H1 (cell line): Measurements from ENCODE around the gene PKMYT1. TPM values are rescaled to one million over a fixed set of nuclear protein-coding genes. Genes with fewer than 3 reads are reported as not detected.

Source experiments
- CTCF ChIA-PET: fragments of 300-600 bp; sonication (Branson Sonifier 250); formaldehyde crosslinking; loops from one replicate; lab custom pipeline; 2021; ENCODE audit not compliant: partially characterized antibody; lab: Charles Lee
- POLR2A ChIA-PET: fragments of 300-600 bp; sonication (Branson Sonifier 250); formaldehyde crosslinking; loops from one replicate; lab custom pipeline; 2021; ENCODE audit warnings: inconsistent platforms; ENCODE audit not compliant: partially characterized antibody; lab: Charles Lee
- DNase-seq, 2 experiments: peaks; one replicate each; pipeline versions ENCODE4 v3.0.0 to v3.0.0-alpha.2; 2010 to 2022; ENCODE audit warnings: low spot score in 2 of 2, low read depth in 1 of 2, mixed read lengths in 1 of 2
- FAIRE-seq: peaks from 2 replicates; lab custom pipeline; 2011; peaks lifted over from hg19 to GRCh38; lab: Jason Lieb, UNC
- H2AFZ ChIP-seq: 2 replicates; pipeline ENCODE4 v1.8.1; 2012; ENCODE audit warnings: low read length, inconsistent platforms
- H2AK5ac ChIP-seq: 2 replicates; pipeline ENCODE4 v1.6.1; 2013; ENCODE audit warnings: low read depth, low read length
- H2BK120ac ChIP-seq: replicated peaks from 2 replicates; pipeline ENCODE3; 2013; ENCODE audit warnings: low read depth, low read length, inconsistent platforms
- H2BK12ac ChIP-seq: 2 replicates; pipeline ENCODE4 v1.6.1; 2013; ENCODE audit warnings: low read depth, low read length
- H2BK15ac ChIP-seq: 2 replicates; pipeline ENCODE4 v1.6.1; 2013; ENCODE audit warnings: low read length
- H2BK20ac ChIP-seq: 2 replicates; pipeline ENCODE4 v1.6.1; 2013; ENCODE audit warnings: low read length
- H2BK5ac ChIP-seq: 2 replicates; pipeline ENCODE4 v1.6.1; 2013; ENCODE audit warnings: low read depth, low read length
- H3K14ac ChIP-seq: 2 replicates; pipeline ENCODE4 v1.6.1; 2013; ENCODE audit warnings: inconsistent platforms; ENCODE audit not compliant: insufficient read length
- H3K18ac ChIP-seq: 2 replicates; pipeline ENCODE4 v1.6.1; 2013; ENCODE audit warnings: low read length; ENCODE audit errors: extremely low read depth
- H3K23ac ChIP-seq: 2 replicates; pipeline ENCODE4 v1.6.1; 2013; ENCODE audit warnings: inconsistent platforms; ENCODE audit not compliant: insufficient read length
- H3K23me2 ChIP-seq: 2 replicates; pipeline ENCODE4 v1.6.1; 2013; ENCODE audit warnings: low read depth, low read length
- H3K27ac ChIP-seq: 2 replicates; pipeline ENCODE4 v1.6.1; 2011; ENCODE audit warnings: low read depth, low read length, inconsistent platforms
- H3K27me3 ChIP-seq, 4 experiments: replicated peaks in 1 of 4; 1 replicate in 1 of 4; 2 replicates in 3 of 4; pipeline versions ENCODE4 v1.6.1 to v1.8.1; 2011 to 2013; ENCODE audit warnings: low read length in 3 of 4, mild to moderate bottlenecking in 3 of 4, inconsistent platforms in 2 of 4, mixed read lengths in 2 of 4, moderate library complexity in 1 of 4; ENCODE audit not compliant: control insufficient read depth in 3 of 4, insufficient read depth in 3 of 4; ENCODE audit errors: extremely low read depth in 1 of 4
- H3K36me3 ChIP-seq, 4 experiments: 2 replicates each; pipeline versions ENCODE4 v1.6.1 to v1.8.1; 2011 to 2013; ENCODE audit warnings: mild to moderate bottlenecking in 4 of 4, low read length in 3 of 4, moderate library complexity in 2 of 4, control low read depth in 1 of 4, inconsistent platforms in 1 of 4; ENCODE audit not compliant: insufficient read depth in 4 of 4, control insufficient read depth in 2 of 4
- H3K4ac ChIP-seq: replicated peaks from 2 replicates; pipeline ENCODE3; 2013; ENCODE audit warnings: low read length, low read depth, mixed read lengths, inconsistent platforms; ENCODE audit not compliant: insufficient read length
- H3K4me1 ChIP-seq, 4 experiments: replicated peaks in 1 of 4; 1 replicate in 1 of 4; 2 replicates in 3 of 4; pipeline versions ENCODE4 v1.6.1 to v1.8.1; 2011 to 2013; ENCODE audit warnings: low read length in 3 of 4, inconsistent platforms in 2 of 4, mixed read lengths in 1 of 4; ENCODE audit not compliant: insufficient read depth in 4 of 4, control insufficient read depth in 3 of 4
- H3K4me2 ChIP-seq, 2 experiments: 2 replicates each; pipeline versions ENCODE4 v1.6.1 to v1.8.1; 2011 to 2013; ENCODE audit warnings: low read depth in 2 of 2, low read length in 2 of 2, control low read depth in 1 of 2, inconsistent platforms in 1 of 2, mild to moderate bottlenecking in 1 of 2; ENCODE audit not compliant: insufficient read depth in 1 of 2
- H3K4me3 ChIP-seq, 4 experiments: fragments of 200-600, 300-600 bp in 1 of 4; sonication (generic), shearing (Covaris generic), sonication (Bioruptor Twin) in 1 of 4; 2 replicates each; pipeline versions ENCODE4 v1.5.1 to v1.8.1; 2011 to 2016; ENCODE audit warnings: low read length in 4 of 4, low read depth in 3 of 4, control low read depth in 2 of 4, inconsistent platforms in 2 of 4, mild to moderate bottlenecking in 2 of 4, mixed read lengths in 1 of 4, moderate library complexity in 1 of 4; ENCODE audit not compliant: insufficient read depth in 2 of 4; ENCODE audit errors: extremely low read depth in 1 of 4
- H3K56ac ChIP-seq: replicated peaks from 2 replicates; pipeline ENCODE3; 2013; ENCODE audit warnings: low read depth, mild to moderate bottlenecking, mixed read lengths, low read length, inconsistent platforms; ENCODE audit not compliant: insufficient read length
- H3K79me1 ChIP-seq: 2 replicates; pipeline ENCODE4 v1.6.1; 2013; ENCODE audit warnings: low read depth, low read length, control low read depth
- H3K79me2 ChIP-seq, 2 experiments: 2 replicates each; pipeline versions ENCODE4 v1.6.1 to v1.8.1; 2012 to 2013; ENCODE audit warnings: low read length in 2 of 2, mild to moderate bottlenecking in 2 of 2, inconsistent platforms in 1 of 2; ENCODE audit not compliant: insufficient read depth in 2 of 2, control insufficient read depth in 1 of 2
- H3K9ac ChIP-seq, 4 experiments: replicated peaks in 1 of 4; 1 replicate in 1 of 4; 2 replicates in 3 of 4; pipeline versions ENCODE4 v1.6.1 to v1.8.1; 2011 to 2013; ENCODE audit warnings: low read depth in 3 of 4, low read length in 3 of 4, control low read depth in 2 of 4, mild to moderate bottlenecking in 2 of 4, moderate library complexity in 2 of 4, inconsistent platforms in 1 of 4; ENCODE audit errors: extremely low read depth in 1 of 4
- H3K9me3 ChIP-seq, 2 experiments: 2 replicates each; pipeline versions ENCODE4 v1.6.1 to v1.8.1; 2012 to 2013; ENCODE audit warnings: mild to moderate bottlenecking in 2 of 2, moderate library complexity in 2 of 2, control low read depth in 1 of 2, inconsistent platforms in 1 of 2, low read depth in 1 of 2, low read length in 1 of 2, mixed read lengths in 1 of 2; ENCODE audit not compliant: insufficient read depth in 2 of 2
- H4K20me1 ChIP-seq, 2 experiments: replicated peaks in 1 of 2; 2 replicates each; pipeline versions ENCODE3 to v1.8.1; 2011 to 2013; ENCODE audit warnings: inconsistent platforms in 2 of 2, low read length in 2 of 2, mild to moderate bottlenecking in 1 of 2; ENCODE audit not compliant: insufficient read depth in 2 of 2, control insufficient read depth in 1 of 2
- H4K5ac ChIP-seq: 2 replicates; pipeline ENCODE4 v1.6.1; 2013; ENCODE audit warnings: low read length, low read depth, mixed read lengths, inconsistent platforms; ENCODE audit not compliant: insufficient read length
- H4K8ac ChIP-seq: 2 replicates; pipeline ENCODE4 v1.8.0; 2013; ENCODE audit warnings: mild to moderate bottlenecking, moderate library complexity, low read length, inconsistent platforms; ENCODE audit not compliant: insufficient read depth; ENCODE audit errors: extremely low read depth
- H4K91ac ChIP-seq: replicated peaks from 2 replicates; pipeline ENCODE3; 2013; ENCODE audit warnings: low read length, mixed read lengths, inconsistent platforms; ENCODE audit not compliant: insufficient read length
- ASH2L ChIP-seq: fragments of 200-600, 300-600 bp; sonication (generic); IDR thresholded peaks from one replicate; pipeline ENCODE4 v1.7.1; 2017; ENCODE audit warnings: low read length
- CBX8 ChIP-seq: fragments of 300-800, 300-1000 bp; sonication (generic); IDR thresholded peaks from 2 replicates; pipeline ENCODE4 v1.7.1; 2016; ENCODE audit warnings: low read depth, low read length, borderline replicate concordance
- CHD2 ChIP-seq: IDR thresholded peaks from 2 replicates; pipeline ENCODE4 v1.6.1; 2012; ENCODE audit warnings: low read length, improper control_type of control experiment
- JUN ChIP-seq: IDR thresholded peaks from 2 replicates; pipeline ENCODE4 v1.6.1; 2011; ENCODE audit warnings: low read depth, mild to moderate bottlenecking, improper control_type of control experiment, low read length
- JUND ChIP-seq: IDR thresholded peaks from 2 replicates; pipeline ENCODE4 v1.6.1; 2011; ENCODE audit warnings: mild to moderate bottlenecking, improper control_type of control experiment, low read length
- KDM5A ChIP-seq: fragments of 200-600 bp; IDR thresholded peaks from 2 replicates; pipeline ENCODE4 v1.7.1; 2012; ENCODE audit warnings: mild to moderate bottlenecking, low read length, inconsistent platforms, mixed read lengths
- MAFK ChIP-seq: IDR thresholded peaks from 2 replicates; pipeline ENCODE4 v1.6.1; 2012; ENCODE audit warnings: low read depth, mild to moderate bottlenecking, improper control_type of control experiment, low read length
- NANOG ChIP-seq: IDR thresholded peaks from 2 replicates; pipeline ENCODE4 v1.6.1; 2011; ENCODE audit warnings: low read length, low read depth, mild to moderate bottlenecking, inconsistent platforms; ENCODE audit not compliant: insufficient read depth, poor library complexity, severe bottlenecking
- PHF8 ChIP-seq: fragments of 200-600 bp; sonication (generic); conservative IDR thresholded peaks from 2 replicates; pipeline ENCODE4 v1.7.1; 2012; ENCODE audit warnings: low read depth, mild to moderate bottlenecking, inconsistent platforms, low read length, moderate library complexity
- RXRA ChIP-seq: IDR thresholded peaks from 2 replicates; pipeline ENCODE4 v1.6.1; 2011; ENCODE audit warnings: low read depth, mild to moderate bottlenecking, low read length, moderate library complexity; ENCODE audit not compliant: insufficient read depth
- SAP30 ChIP-seq: fragments of 300-600 bp; sonication (generic); IDR thresholded peaks from 2 replicates; pipeline ENCODE4 v1.7.1; 2012; ENCODE audit warnings: low read length, moderate library complexity, mild to moderate bottlenecking, inconsistent platforms; ENCODE audit not compliant: insufficient read depth, insufficient replicate concordance
- TAF1 ChIP-seq: IDR thresholded peaks from 2 replicates; pipeline ENCODE4 v1.6.1; 2011; ENCODE audit warnings: mild to moderate bottlenecking, low read depth, low read length
- TBP ChIP-seq: IDR thresholded peaks from 2 replicates; pipeline ENCODE4 v1.6.1; 2011; ENCODE audit warnings: low read depth, low read length, improper control_type of control experiment
- YY1 ChIP-seq: IDR thresholded peaks from 2 replicates; pipeline ENCODE4 v1.6.1; 2011; ENCODE audit warnings: low read depth, mild to moderate bottlenecking, low read length
- WGBS, 2 experiments: shearing (Covaris generic) in 1 of 2; methylation state at CpG; one replicate each; pipeline versions ENCODE4 v1.1.6 to v1.1.7; 2013 to 2015; ENCODE audit warnings: low lambda C conversion rate in 2 of 2, mixed read lengths in 2 of 2, inconsistent platforms in 1 of 2, low coverage in 1 of 2, missing lambda C conversion rate in 1 of 2; ENCODE audit not compliant: insufficient replicate concordance in 2 of 2, insufficient coverage in 1 of 2, insufficient read length in 1 of 2; ENCODE audit errors: extremely low coverage in 1 of 2, missing lambda C conversion rate in 1 of 2; 5-methylcytosine and 5-hydroxymethylcytosine counted together
- polyA plus RNA-seq, 7 experiments: library from polyadenylated mRNA; depleted of rRNA in 3 of 7; stranded (reverse) in 5 of 7; unstranded in 2 of 7; fragments of >200 nt in 5 of 7; fragments of 200-250 nt in 2 of 7; gene quantifications; 1 replicate in 5 of 7; 2 replicates in 1 of 7; 4 replicates in 1 of 7; pipeline versions ENCODE4 v1.2.1 to v1.2.3, GENCODE V29; 2011 to 2013; ENCODE audit warnings: missing spikeins in 2 of 7, mixed read lengths in 2 of 7
- total RNA-seq: library from RNA; stranded (reverse); fragmentation: NEBNext Ultra II Directional; extraction: Animal tissue kit (Norgen Biotek cat#: 25700); gene quantifications from 2 replicates; pipeline ENCODE4 v1.2.1, GENCODE V29; 2021

The PKMYT1 gene
- total and polyA plus RNA-seq, 2 of the 8 experiments (the other 6 are each of a cell fraction or from before 2014, with no cell fraction given): 74.7 to 85.2 TPM

DNA sequence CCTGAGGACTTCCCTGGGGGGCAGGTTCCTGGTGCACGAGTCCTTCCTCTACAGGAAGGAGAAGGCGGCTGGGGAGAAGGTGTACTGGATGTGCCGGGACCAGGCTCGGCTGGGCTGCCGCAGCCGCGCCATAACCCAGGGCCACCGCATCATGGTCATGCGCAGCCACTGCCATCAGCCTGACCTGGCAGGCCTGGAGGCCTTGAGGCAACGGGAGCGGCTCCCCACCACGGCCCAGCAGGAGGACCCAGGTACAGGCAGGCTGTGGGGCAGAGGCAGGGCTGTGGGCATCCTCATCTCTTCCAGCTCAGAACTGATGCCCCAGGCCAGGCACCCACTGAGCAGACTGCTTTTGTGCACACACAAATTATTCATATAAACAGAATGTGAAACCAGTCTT, 42.0 kb downstream of the PKMYT1 start:
- no peak overlapping the region for H2BK5ac ChIP-seq
- no peaks in the 10 kb centered on the region for H3K23me2 ChIP-seq
- no peak overlapping the region for H3K18ac ChIP-seq
- no peak overlapping the region for H2BK12ac ChIP-seq
- H3K36me3 ChIP-seq: peaks cover 0 to 15% (median 6%) of the 10 kb centered on the region in 4 experiments; a peak in 4 of 8 replicates
- H4K5ac ChIP-seq: no peak overlapping the region
- CTCF ChIA-PET: no interaction called here
- no peaks in the 10 kb centered on the region for H3K27me3 ChIP-seq
- POLR2A ChIA-PET: no interaction called here
- 93% methylated on average over 7 of the region's 12 CpGs; no CpG with 5 or more reads in 1 of the 2 experiments for WGBS, 2 experiments
- no peak overlapping the region for H3K4ac ChIP-seq
- H2BK15ac ChIP-seq: no peak overlapping the region
- DNase-seq: no peak
- no peaks in the 10 kb centered on the region for H4K20me1 ChIP-seq
- H2AFZ ChIP-seq: no peak overlapping the region
- H4K91ac ChIP-seq: no peak overlapping the region
- H3K9ac ChIP-seq: no peak overlapping the region
- FAIRE-seq: no peak
- H2AK5ac ChIP-seq: no peak overlapping the region
- no peak overlapping the region for H2BK20ac ChIP-seq
- no peak overlapping the region for H3K4me2 ChIP-seq
- no peak overlapping the region for H3K56ac ChIP-seq
- H3K79me1 ChIP-seq: no peaks in the 10 kb centered on the region; the same call in 1 of the 2 replicates
- no peak overlapping the region for H3K27ac ChIP-seq
- no peak overlapping the region for H4K8ac ChIP-seq
- no peaks in the 10 kb centered on the region for H3K79me2 ChIP-seq
- no peak overlapping the region for H3K4me3 ChIP-seq
- H3K9me3 ChIP-seq: no peaks in the 10 kb centered on the region
- no peak overlapping the region for H2BK120ac ChIP-seq
- TF ChIP-seq KDM5A: no peak
- TF ChIP-seq ASH2L: no peak
- no peak for TF ChIP-seq JUN
- no peak for TF ChIP-seq YY1
- TF ChIP-seq SAP30: no peak
- TF ChIP-seq CBX8: no peak
- no peak for TF ChIP-seq JUND
- TF ChIP-seq TBP: no peak
- TF ChIP-seq NANOG: no peak
- no peak for TF ChIP-seq PHF8
- TF ChIP-seq TAF1: no peak
- no peak for TF ChIP-seq RXRA
- no peak for TF ChIP-seq CHD2
- no peak for TF ChIP-seq MAFK
- no peak overlapping the region for H3K14ac ChIP-seq
- no peaks in the 10 kb centered on the region; a peak in 1 of 7 replicates for H3K4me1 ChIP-seq
- no peak overlapping the region for H3K23ac ChIP-seq
